Measurements from ENCODE around the gene GSTA3. TPM values are rescaled to one million over a fixed set of nuclear protein-coding genes. Genes with fewer than 3 reads are reported as not detected.
"Not testable (repeated sequence)": the region's sequence is repeated elsewhere in the genome, so short reads cannot be mapped to it uniquely, and the experiment has no call there.

GSTA3 gene
- total and polyA plus RNA-seq, 7 experiments from 2014 or later = not detected

DNA sequence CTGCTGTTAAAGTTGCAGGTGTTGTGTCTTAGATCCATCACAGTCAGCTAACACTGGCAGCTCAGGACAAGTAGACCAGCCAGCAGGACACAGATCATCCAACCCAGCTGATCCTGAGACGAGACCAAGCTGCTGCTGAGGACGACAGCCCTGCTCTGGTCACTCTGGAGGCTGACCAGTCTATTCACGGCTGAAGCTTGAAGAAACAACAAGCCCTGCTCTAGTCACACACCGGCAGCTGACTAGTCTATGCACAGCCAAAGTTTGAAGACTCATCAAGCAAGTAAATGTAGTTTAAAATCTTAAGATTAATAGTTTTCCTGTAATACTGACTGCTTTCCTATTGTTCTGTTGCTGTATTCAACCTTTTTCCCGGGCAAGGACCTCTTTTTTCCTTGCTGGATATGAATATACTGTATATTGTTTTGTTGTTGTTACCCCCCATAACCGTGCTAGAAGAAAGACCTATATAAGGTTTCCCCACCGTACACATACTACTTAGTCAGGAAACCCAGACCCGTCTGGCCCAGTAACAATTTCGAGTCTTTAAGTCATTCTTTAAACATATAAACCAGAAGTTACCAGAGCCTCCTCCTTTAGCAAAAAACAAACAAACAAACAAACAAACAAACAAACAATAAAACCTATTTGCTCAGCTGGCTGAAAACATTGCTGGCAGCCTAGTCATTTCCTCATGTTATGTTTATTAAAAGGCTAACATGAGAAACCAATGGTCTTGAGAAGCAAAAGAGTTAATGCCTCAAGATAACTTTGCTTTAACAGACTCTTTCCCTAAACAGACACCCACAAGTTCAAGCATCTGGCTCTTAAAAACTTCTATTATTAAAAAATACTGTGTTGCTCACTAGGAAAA is 16.7 kb upstream of the GSTA3 start:
- Histone ChIP-seq H3K27ac (ENCODE audit: low read depth, low read length) (no peak overlapping the region), H3K27me3 (ENCODE audit: control insufficient read depth in 2 of 2, insufficient read depth in 2 of 2, low read length in 2 of 2) (no peaks in the 10 kb centered on the region), H3K4me3 (ENCODE audit: low read length) (no peak overlapping the region), H3K9me3 (ENCODE audit: control insufficient read depth in 2 of 3, low read length in 3 of 3) (no peaks in the 10 kb centered on the region), H3K36me3 (ENCODE audit: control insufficient read depth in 2 of 3, insufficient read depth in 3 of 3, low read length in 3 of 3) (no peaks in the 10 kb centered on the region), H3K4me1 (ENCODE audit: control insufficient read depth in 2 of 2, insufficient read depth in 2 of 2, low read length in 2 of 2) (no peaks in the 10 kb centered on the region)
- POLR2A ChIA-PET = no interaction called here
- Mint-ChIP-seq H3K4me3 (no peak overlapping the region), H3K27ac (no peak overlapping the region), H3K9me3 (peaks cover 0 to 2% (median 0%) of the 10 kb centered on the region in 11 donors), H3K4me1 (peaks cover 0 to 6% (median 0%) of the 10 kb centered on the region in 7 donors), H3K36me3 (peaks cover 0 to 3% (median 0%) of the 10 kb centered on the region in 5 donors), H3K27me3 (peaks cover 0 to 10% (median 4%) of the 10 kb centered on the region in 5 donors)
- no peak for DNase-seq
- CTCF ChIA-PET = no interaction called here
- no peak for ATAC-seq
- intact Hi-C loops (cut with micrococcal nuclease) = no loop called here

DNA sequence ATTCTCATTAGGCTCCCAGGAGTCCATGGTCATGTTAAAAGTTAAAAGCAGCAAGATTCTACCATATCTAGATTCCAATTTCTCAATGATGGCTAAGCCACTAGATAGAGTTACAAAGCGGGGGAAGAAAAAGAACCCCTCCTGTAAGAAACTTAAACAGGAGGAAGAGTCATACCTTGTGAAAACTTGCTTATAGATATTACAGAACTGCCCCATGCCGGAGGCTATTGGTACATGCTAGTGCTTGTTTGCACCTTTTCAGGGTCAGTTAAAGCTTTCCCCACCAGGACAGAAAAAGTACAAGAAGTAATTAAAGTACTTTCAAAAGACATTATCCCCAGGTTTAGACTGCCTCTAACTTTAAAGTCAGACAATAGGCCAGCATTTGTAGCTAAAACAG is 15.5 kb upstream of the GSTA3 start:
- Histone ChIP-seq H3K9me3 (ENCODE audit: control insufficient read depth in 2 of 3, low read length in 3 of 3) (no peaks in the 10 kb centered on the region), H3K27ac (ENCODE audit: low read depth, low read length) (no peak overlapping the region), H3K4me1 (ENCODE audit: control insufficient read depth in 2 of 2, insufficient read depth in 2 of 2, low read length in 2 of 2) (no peaks in the 10 kb centered on the region), H3K36me3 (ENCODE audit: control insufficient read depth in 2 of 3, insufficient read depth in 3 of 3, low read length in 3 of 3) (no peaks in the 10 kb centered on the region), H3K27me3 (ENCODE audit: control insufficient read depth in 2 of 2, insufficient read depth in 2 of 2, low read length in 2 of 2) (no peaks in the 10 kb centered on the region), H3K4me3 (ENCODE audit: low read length) (no peak overlapping the region)
- ATAC-seq (no peak), DNase-seq (no peak)
- Mint-ChIP-seq H3K9me3 (peaks cover 0 to 2% (median 0%) of the 10 kb centered on the region in 11 donors), H3K27me3 (peaks cover 0 to 17% (median 4%) of the 10 kb centered on the region in 5 donors), H3K4me1 (peaks cover 0 to 6% (median 0%) of the 10 kb centered on the region in 7 donors), H3K36me3 (peaks cover 0 to 3% (median 0%) of the 10 kb centered on the region in 5 donors), H3K27ac (no peak overlapping the region), H3K4me3 (no peak overlapping the region)
- ChIA-PET POLR2A (no interaction called here), CTCF (no interaction called here)
- intact Hi-C loops (cut with micrococcal nuclease) = no loop called here

DNA sequence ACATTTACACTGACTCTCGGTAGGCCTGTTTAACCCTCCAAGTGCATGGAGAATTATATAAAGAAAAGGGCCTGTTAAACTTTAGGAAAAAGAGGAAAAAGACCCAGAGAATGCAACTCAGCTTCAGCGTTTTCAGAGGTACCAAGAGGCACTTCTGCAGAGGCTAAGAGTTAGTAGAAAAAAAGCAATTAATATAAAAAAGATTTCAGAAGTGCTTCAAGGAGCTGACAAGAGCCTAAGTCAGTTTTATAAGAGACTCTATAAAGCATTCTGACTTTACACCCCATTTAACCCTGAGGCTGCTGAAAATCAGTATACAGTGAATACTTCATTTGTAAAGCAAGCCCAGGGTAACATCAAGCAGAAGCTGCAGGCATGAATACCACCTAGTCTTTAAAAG is 14.2 kb upstream of the GSTA3 start:
- CTCF ChIA-PET; DNase-seq; H3K4me1 Mint-ChIP-seq; H3K9me3 ChIP-seq (ENCODE audit: control insufficient read depth in 2 of 3, low read length in 3 of 3); POLR2A ChIA-PET; H3K4me3 ChIP-seq (ENCODE audit: low read length); H3K9me3 Mint-ChIP-seq; H3K27me3 ChIP-seq (ENCODE audit: control insufficient read depth in 2 of 2, insufficient read depth in 2 of 2, low read length in 2 of 2); ATAC-seq; H3K36me3 Mint-ChIP-seq; H3K4me3 Mint-ChIP-seq; H3K36me3 ChIP-seq (ENCODE audit: control insufficient read depth in 2 of 3, insufficient read depth in 3 of 3, low read length in 3 of 3); H3K27ac Mint-ChIP-seq; intact Hi-C loops (cut with micrococcal nuclease); H3K27ac ChIP-seq (ENCODE audit: low read depth, low read length); H3K4me1 ChIP-seq (ENCODE audit: control insufficient read depth in 2 of 2, insufficient read depth in 2 of 2, low read length in 2 of 2): not testable (repeated sequence)
- peaks cover 0 to 17% (median 4%) of the 10 kb centered on the region in 5 donors for H3K27me3 Mint-ChIP-seq

DNA sequence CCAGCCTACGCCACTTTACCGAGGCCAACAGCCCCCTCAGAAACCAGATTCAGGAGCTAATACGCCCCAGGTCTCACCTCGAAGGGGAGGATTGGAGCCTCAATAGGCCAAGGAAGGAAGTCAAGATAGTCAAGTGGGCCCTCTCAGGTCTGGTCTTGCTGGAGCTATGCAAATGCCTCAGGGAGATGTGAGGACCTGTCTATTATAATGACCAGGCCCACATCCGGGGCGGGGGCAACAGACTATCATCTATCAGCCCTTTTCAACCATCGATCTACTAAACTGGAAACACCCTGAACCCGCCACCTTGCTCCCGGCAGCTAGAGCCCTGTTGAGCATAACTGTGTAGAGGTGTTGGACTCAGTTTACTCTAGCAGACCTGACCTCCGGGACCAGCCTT is 12.7 kb upstream of the GSTA3 start:
- H3K36me3 ChIP-seq (ENCODE audit: control insufficient read depth in 2 of 3, insufficient read depth in 3 of 3, low read length in 3 of 3) = no peaks in the 10 kb centered on the region
- H3K9me3 Mint-ChIP-seq = no peaks in the 10 kb centered on the region
- H3K4me3 ChIP-seq (ENCODE audit: low read length) = no peak overlapping the region
- POLR2A ChIA-PET = no interaction called here
- H3K27ac Mint-ChIP-seq = peak overlapping the region in 1 of 9 donors; percentile 16
- ATAC-seq (no peak), DNase-seq (no peak)
- no peak overlapping the region for H3K4me3 Mint-ChIP-seq
- H3K27ac ChIP-seq (ENCODE audit: low read depth, low read length) = no peak overlapping the region
- CTCF ChIA-PET = no interaction called here
- H3K36me3 Mint-ChIP-seq = peaks cover 0 to 3% (median 0%) of the 10 kb centered on the region in 5 donors
- H3K9me3 ChIP-seq (ENCODE audit: control insufficient read depth in 2 of 3, low read length in 3 of 3) = no peaks in the 10 kb centered on the region
- H3K4me1 Mint-ChIP-seq = peaks cover 0 to 6% (median 0%) of the 10 kb centered on the region in 7 donors
- intact Hi-C loops (cut with micrococcal nuclease) = no loop called here
- peaks cover 0 to 17% (median 3%) of the 10 kb centered on the region in 5 donors for H3K27me3 Mint-ChIP-seq
- no peaks in the 10 kb centered on the region for H3K4me1 ChIP-seq (ENCODE audit: control insufficient read depth in 2 of 2, insufficient read depth in 2 of 2, low read length in 2 of 2)
- no peaks in the 10 kb centered on the region for H3K27me3 ChIP-seq (ENCODE audit: control insufficient read depth in 2 of 2, insufficient read depth in 2 of 2, low read length in 2 of 2)

DNA sequence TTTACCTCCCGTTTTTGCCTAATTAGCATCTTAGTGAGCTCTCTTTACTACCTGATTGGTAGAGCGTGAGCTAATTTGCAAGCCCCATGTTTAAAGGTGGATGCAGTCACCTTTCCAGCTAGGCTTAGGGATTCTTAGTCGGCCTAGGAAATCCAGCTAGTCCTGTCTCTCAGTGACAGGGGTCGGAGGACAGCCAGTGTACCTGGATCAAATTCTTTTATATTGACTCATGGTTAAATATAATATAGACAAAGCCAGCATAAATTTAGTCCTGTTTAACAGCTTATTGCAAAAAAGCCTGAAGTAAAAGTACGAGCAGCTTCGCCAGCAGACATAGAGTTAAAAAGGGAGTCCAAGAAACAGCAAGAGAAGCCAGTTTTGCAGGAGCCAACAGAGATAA is 12.2 kb upstream of the GSTA3 start:
- H3K4me1 ChIP-seq (ENCODE audit: control insufficient read depth in 2 of 2, insufficient read depth in 2 of 2, low read length in 2 of 2) = no peaks in the 10 kb centered on the region
- Mint-ChIP-seq H3K27ac (peak overlapping the region in 1 of 9 donors; percentile 65), H3K36me3 (peaks cover 0 to 3% (median 0%) of the 10 kb centered on the region in 5 donors), H3K4me1 (peaks cover 0 to 6% (median 0%) of the 10 kb centered on the region in 7 donors), H3K9me3 (no peaks in the 10 kb centered on the region), H3K4me3 (no peak overlapping the region), H3K27me3 (peaks cover 0 to 17% (median 0%) of the 10 kb centered on the region in 5 donors)
- intact Hi-C loops (cut with micrococcal nuclease) = no loop called here
- DNase-seq (no peak), ATAC-seq (no peak)
- H3K27me3 ChIP-seq (ENCODE audit: control insufficient read depth in 2 of 2, insufficient read depth in 2 of 2, low read length in 2 of 2) = no peaks in the 10 kb centered on the region
- no peaks in the 10 kb centered on the region for H3K9me3 ChIP-seq (ENCODE audit: control insufficient read depth in 2 of 3, low read length in 3 of 3)
- H3K27ac ChIP-seq (ENCODE audit: low read depth, low read length) = no peak overlapping the region
- ChIA-PET CTCF (no interaction called here), POLR2A (no interaction called here)
- H3K36me3 ChIP-seq (ENCODE audit: control insufficient read depth in 2 of 3, insufficient read depth in 3 of 3, low read length in 3 of 3) = no peaks in the 10 kb centered on the region
- H3K4me3 ChIP-seq (ENCODE audit: low read length) = no peak overlapping the region

DNA sequence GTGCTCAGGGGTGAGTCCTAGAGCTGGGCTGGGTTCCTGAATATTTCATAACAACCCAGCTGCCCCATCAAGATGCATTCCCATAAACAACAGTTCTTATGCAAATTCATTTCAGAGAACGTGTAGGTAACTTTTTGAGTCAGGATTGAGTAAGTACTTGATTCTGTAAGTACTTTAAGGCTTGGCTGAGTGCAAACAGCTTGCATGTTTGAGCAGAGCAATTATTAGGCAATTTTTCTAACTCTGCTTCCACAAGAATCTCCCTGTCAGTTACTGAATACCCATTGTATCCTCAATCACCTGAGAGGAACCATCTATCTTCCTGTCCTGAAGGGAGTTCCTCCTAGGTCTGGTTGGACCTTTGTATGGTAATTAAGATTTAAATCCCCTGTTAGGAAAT is 10.0 kb upstream of the GSTA3 start:
- H3K36me3 ChIP-seq (ENCODE audit: control insufficient read depth in 2 of 3, insufficient read depth in 3 of 3, low read length in 3 of 3) = not testable (repeated sequence)

DNA sequence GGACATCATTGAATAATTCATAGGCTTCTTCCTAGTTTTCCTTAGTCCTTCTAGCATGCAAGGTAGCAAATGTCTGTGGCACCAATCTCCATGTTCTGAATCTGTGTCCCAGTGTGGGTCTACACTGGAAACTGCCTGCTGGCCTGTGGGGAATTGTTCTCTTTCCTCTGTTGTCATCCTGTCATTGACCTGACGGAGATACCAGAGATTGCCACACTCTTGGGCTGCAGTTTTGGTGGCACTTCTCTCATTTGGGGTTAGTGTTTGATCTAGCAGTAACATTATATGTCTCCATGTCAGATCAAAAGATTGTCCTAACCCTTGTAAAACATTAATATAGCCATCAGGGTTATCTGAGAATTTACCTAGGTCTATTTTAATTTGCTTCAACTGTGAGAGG is 9.3 kb upstream of the GSTA3 start:
- H3K27me3 ChIP-seq (ENCODE audit: control insufficient read depth in 2 of 2, insufficient read depth in 2 of 2, low read length in 2 of 2); H3K9me3 ChIP-seq (ENCODE audit: control insufficient read depth in 2 of 3, low read length in 3 of 3); H3K36me3 Mint-ChIP-seq; DNase-seq; H3K4me3 Mint-ChIP-seq; H3K4me3 ChIP-seq (ENCODE audit: low read length); H3K27ac Mint-ChIP-seq; H3K9me3 Mint-ChIP-seq; intact Hi-C loops (cut with micrococcal nuclease); ATAC-seq; H3K36me3 ChIP-seq (ENCODE audit: control insufficient read depth in 2 of 3, insufficient read depth in 3 of 3, low read length in 3 of 3); H3K4me1 Mint-ChIP-seq; H3K27ac ChIP-seq (ENCODE audit: low read depth, low read length); CTCF ChIA-PET; H3K4me1 ChIP-seq (ENCODE audit: control insufficient read depth in 2 of 2, insufficient read depth in 2 of 2, low read length in 2 of 2); POLR2A ChIA-PET: not testable (repeated sequence)
- H3K27me3 Mint-ChIP-seq = peaks cover 0 to 10% (median 0%) of the 10 kb centered on the region in 5 donors

More for the DNA sequence above, 10.0 kb upstream of the GSTA3 start:
- POLR2A ChIA-PET; H3K4me3 Mint-ChIP-seq; H3K4me3 ChIP-seq (ENCODE audit: low read length); ATAC-seq; H3K27ac Mint-ChIP-seq; H3K4me1 Mint-ChIP-seq; H3K9me3 Mint-ChIP-seq; H3K9me3 ChIP-seq (ENCODE audit: control insufficient read depth in 2 of 3, low read length in 3 of 3); H3K4me1 ChIP-seq (ENCODE audit: control insufficient read depth in 2 of 2, insufficient read depth in 2 of 2, low read length in 2 of 2); H3K36me3 Mint-ChIP-seq; H3K27ac ChIP-seq (ENCODE audit: low read depth, low read length); intact Hi-C loops (cut with micrococcal nuclease); DNase-seq; H3K27me3 ChIP-seq (ENCODE audit: control insufficient read depth in 2 of 2, insufficient read depth in 2 of 2, low read length in 2 of 2): not testable (repeated sequence)
- CTCF ChIA-PET = interaction anchor here (0.6 kb wide), 1 partner anchor 88 kb away, joined by 3 read pairs; no protein-coding TSS in a partner anchor
- peaks cover 0 to 17% (median 0%) of the 10 kb centered on the region in 5 donors for H3K27me3 Mint-ChIP-seq
